Measurements from ENCODE around the gene HMGN2. TPM values are rescaled to one million over a fixed set of nuclear protein-coding genes. Genes with fewer than 3 reads are reported as not detected.

The HMGN2 gene
- total and polyA plus RNA-seq, 2 of the 13 experiments (the other 11 are each of a cell fraction or from before 2014, with no cell fraction given), result 63.4 to 343 TPM

- TF ChIP-seq ERF (CRISPR knock-in tag; IDR thresholded peaks at IDR 0.05) (peak; percentile 46), ETV5 (CRISPR knock-in tag; IDR thresholded peaks at IDR 0.05; ENCODE audit: borderline replicate concordance) (peak; percentile 60; the same call in 1 of the 2 replicates), ZBTB1 (CRISPR knock-in tag; IDR thresholded peaks at IDR 0.05; ENCODE audit: borderline replicate concordance) (no peak), BRF2 (CRISPR knock-in tag; IDR thresholded peaks at IDR 0.05) (peak; percentile 81; the same call in 1 of the 2 replicates), CCAR2 (optimal IDR thresholded peaks at IDR 0.05; ENCODE audit: low read depth, low read length) (no peak), ZNF674 (CRISPR knock-in tag; IDR thresholded peaks at IDR 0.05; ENCODE audit: low read depth) (0 out of 2 replicates have a peak, but pooled peaks have one; percentile 72), SIX4 (CRISPR knock-in tag; IDR thresholded peaks at IDR 0.05) (no peak), FOXJ3 (CRISPR knock-in tag; IDR thresholded peaks at IDR 0.05; ENCODE audit: borderline replicate concordance) (no peak; the same call in 1 of the 2 replicates), NFYC (CRISPR knock-in tag; IDR thresholded peaks at IDR 0.05) (peak; percentile 36; the same call in 1 of the 2 replicates), ZNF33A (CRISPR knock-in tag; IDR thresholded peaks at IDR 0.05; ENCODE audit: borderline replicate concordance) (no peak), EHMT2 (IDR thresholded peaks at IDR 0.05; ENCODE audit: borderline replicate concordance, low read depth, low read length) (no peak), ZNF276 (CRISPR knock-in tag; IDR thresholded peaks at IDR 0.05; ENCODE audit: low read depth) (no peak), STAT5B (CRISPR knock-in tag; IDR thresholded peaks at IDR 0.05) (no peak), TCF7L2 (IDR thresholded peaks at IDR 0.05; ENCODE audit: low read depth, low read length) (no peak), KDM2A (CRISPR knock-in tag; IDR thresholded peaks at IDR 0.05; ENCODE audit: borderline replicate concordance, low read depth) (peak; percentile 13; the same call in 1 of the 2 replicates), ZFP36 (IDR thresholded peaks at IDR 0.05; ENCODE audit: borderline replicate concordance, low read depth, low read length, partially characterized antibody) (no peak), POGK (CRISPR knock-in tag; conservative IDR thresholded peaks at IDR 0.05) (peak; percentile 58; the same call in 1 of the 2 replicates), AGO1 (IDR thresholded peaks at IDR 0.05; ENCODE audit: low read depth, low read length, poor library complexity, severe bottlenecking) (no peak), SP4 (CRISPR knock-in tag; IDR thresholded peaks at IDR 0.05) (peak; percentile 81), HDAC2 (CRISPR knock-in tag; IDR thresholded peaks at IDR 0.05) (peak; percentile 69; the same call in 1 of the 2 replicates), THAP11 (CRISPR knock-in tag; IDR thresholded peaks at IDR 0.05) (peak; percentile 46), NONO (IDR thresholded peaks at IDR 0.05) (no peak), NONO (CRISPR knock-in tag; conservative IDR thresholded peaks at IDR 0.05) (peak; percentile 24; the same call in 1 of the 2 replicates), HNF4A (CRISPR knock-in tag; IDR thresholded peaks at IDR 0.05) (peak; percentile 33; the same call in 1 of the 2 replicates), ZFP82 (CRISPR knock-in tag; IDR thresholded peaks at IDR 0.05; ENCODE audit: borderline replicate concordance) (no peak)
These were observed 933 bp downstream of the HMGN2 start (continued) for GRCh38 chr1:26472901-26473845.

All from HepG2 (cell line).